Measurements from ENCODE around the gene GTF2E1.

The GTF2E1 gene

DNA sequence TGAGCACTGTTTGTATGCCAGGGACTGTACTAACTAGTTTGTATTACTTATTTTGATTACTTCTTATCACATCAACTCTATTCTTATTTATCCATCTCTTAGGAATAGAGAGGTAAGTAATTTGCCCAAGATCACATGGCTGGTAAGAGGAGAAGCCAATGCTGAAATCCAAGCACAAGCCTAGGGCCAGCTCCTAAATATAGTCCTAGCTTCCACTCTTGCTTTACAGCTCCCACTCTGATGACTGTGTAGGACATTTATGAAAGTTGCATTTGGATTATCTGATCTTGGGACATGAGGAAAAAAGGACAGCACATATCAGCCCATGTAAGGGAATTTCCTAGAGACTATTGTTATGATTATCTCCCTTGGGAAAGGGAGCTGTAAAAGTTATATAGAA is 58.1 kb downstream of the GTF2E1 start:
- no peak for DNase-seq

DNA sequence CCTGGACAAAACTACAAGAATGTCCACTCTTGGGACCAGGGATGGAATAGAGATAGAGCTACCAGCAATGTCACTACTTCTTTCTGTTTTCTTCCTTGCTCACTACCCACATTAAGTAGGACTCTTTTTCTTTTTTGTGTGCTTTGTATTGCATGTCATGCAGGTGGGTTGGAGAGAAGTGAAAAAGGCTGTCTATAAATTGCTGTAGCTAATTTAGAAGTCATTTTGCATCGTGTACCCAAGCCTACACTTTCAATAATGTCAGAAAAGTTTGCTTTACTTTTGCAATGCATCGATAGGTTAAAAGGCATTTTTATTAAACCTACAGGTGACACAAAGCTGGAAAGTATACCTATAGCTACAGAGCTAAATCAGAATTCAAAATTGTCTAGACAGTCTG is 58.9 kb downstream of the GTF2E1 start:
- DNase-seq, result no peak

DNA sequence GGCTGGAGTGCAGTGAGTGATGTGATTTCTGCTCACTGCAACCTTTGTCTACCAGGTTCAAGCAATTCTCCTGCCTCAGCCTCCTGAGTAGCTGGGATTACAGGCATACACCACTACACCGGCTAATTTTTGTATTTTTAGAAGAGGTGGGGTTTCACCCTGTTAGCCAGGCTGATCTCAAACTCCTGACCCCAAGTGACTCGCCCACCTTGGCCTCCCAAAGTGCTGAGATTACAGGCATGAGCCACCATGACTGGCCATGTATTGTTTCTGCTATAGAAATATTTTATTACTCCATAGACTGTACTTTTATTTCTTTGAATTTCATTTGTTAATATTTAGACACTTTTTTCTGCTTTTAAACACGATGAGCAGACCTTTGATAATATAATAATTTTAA is 60.4 kb downstream of the GTF2E1 start:
- no peak for DNase-seq

DNA sequence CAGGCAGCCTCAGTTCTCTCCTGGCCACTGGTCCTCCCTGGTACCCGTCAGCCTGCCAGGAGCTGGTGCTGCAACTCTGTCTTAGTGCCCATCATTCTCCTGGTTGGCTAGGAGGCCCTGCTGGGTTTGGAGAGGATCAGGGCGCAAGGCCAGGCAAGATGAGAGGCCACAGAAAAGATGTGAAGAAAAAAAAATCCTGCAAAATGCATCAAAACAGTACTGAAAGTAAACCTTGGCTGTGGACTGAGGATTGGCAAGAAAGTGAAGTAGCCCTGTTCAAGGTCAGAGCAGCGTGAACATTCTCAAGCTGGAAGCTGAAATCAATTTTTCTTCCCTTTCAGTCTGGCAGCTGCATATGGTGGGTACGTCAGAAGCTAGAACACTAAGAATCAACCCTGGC is 74.2 kb downstream of the GTF2E1 start:
- no peak for DNase-seq

DNA sequence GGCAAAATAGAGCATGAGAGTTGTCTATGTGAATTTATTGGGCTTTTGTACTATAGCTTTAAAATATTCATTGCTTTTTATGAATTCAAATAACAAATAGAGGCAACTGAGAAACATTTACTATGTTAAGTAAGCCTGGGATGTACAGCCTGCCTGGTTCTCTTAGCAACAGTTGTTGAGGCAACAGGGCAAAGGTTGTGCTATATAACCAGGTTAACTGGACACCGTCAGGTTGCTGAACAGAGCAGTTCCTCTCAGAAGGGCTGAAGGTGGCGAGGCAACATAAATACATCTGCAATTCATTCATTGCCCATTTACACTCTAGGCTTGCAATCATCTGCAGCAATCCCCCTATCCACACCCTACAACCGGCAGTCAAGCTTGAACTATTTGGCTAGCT is 78.2 kb downstream of the GTF2E1 start:
- no peak for DNase-seq

DNA sequence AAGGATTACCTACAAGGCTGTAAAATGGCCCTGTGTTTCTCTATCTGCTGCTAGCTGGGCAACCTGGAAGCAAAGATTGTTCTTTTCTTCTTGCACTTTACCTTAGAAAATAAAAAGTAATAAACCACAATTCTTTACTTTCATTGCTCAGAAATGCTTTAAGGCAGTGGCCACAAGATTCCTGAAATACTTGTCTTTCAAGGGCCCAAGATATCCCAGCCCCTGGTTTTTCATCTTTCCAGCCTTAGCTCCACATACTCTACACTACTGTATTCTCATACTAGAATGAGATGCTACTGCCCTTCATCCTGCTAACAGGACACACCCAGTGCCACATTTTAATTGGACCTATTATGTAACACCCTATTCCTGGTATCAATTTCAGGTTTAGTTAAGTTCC is 78.9 kb downstream of the GTF2E1 start:
- no peak for DNase-seq

DNA sequence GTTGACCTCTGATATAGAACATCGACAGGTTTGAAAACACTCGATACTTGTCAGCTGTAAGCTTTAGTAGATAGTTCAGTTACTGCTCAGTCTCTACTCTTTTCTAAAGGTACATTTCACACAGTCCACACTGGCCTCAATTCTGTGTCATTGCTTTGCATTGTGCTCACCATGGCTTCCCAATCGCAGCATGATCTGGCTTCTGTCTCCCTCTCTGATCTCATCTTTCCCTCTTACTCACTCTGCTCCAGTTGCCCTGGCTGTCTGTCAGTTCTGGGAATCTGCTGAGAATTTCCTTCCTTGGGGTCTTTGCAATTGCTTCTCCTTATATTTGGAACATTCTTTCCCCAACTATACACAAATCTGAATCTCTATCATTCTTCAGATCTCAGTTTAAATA is 80.6 kb downstream of the GTF2E1 start:
- DNase-seq, result no peak

DNA sequence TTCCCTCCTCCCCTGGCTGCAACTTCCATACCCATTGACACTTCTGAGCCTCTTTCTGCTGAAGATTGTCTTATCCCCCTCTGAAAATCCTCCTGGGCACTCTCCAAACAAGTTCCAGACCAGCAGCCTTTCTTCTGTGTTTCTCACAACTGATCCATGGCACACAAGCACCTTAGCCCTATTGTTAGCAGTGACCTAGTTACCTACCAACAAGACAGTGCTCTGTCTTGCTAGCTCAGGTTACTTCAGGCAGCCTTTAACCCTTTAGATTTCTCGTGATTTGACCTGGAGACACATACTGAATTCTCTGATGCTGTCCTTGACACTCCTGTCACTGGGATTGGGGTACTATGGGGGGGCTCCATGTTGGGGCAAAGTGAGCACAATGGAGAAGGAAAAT is 82.1 kb downstream of the GTF2E1 start:
- no peak for DNase-seq

DNA sequence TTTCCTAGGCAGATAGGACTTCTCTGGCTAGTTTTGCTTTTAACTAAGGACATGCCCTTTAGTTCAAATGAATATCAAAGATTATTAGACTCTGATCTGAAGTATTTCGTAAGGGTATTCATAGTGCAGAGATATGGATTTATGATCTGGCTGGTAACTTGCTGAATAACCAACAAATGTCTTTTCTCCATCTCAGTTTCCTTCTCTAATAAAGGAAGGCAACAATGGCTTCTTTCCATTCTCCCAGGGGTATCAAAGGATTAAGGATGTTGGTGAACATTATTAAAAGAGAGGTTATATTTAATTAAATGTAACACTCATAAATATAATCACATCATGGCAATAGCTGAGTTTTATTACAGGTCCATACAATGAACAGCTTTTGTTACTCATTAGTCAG is 86.3 kb downstream of the GTF2E1 start:
- no peak for DNase-seq

DNA sequence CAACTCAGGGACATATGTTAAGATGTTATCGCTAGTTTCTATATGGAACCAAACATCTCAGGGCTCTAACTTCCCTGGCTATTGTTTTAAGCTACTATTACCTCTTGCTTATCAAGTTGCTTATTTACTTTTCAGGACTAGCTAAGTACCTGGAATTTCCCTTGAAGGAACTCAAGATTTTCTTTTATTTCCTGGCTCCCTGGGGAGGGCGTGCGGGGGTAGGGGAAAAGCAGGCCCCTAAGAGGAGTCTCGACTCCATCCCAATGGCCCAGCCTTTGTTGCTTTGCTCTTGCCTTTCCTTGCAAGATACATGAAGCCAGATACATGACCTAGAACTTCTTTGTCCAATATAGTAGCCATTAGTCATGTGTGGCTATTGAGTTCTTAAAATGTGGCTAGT is 88.5 kb downstream of the GTF2E1 start:
- DNase-seq, result no peak
